HepG2 (cell line): ENCODE measurements around the gene AP3B2. TPM values are rescaled to one million over a fixed set of nuclear protein-coding genes. Genes with fewer than 3 reads are reported as not detected.

ENCODE experiments used
- ATAC-seq: fragments of 200-7000 bp; cut with Tn5 transposase; 3 replicates; pipeline ENCODE4 v1.9.1; 2020; ENCODE audit warnings: mild to moderate bottlenecking, moderate library complexity
- BruUV-seq: library from RNA; stranded (reverse); fragments of 400-500 nt; replicated peaks from 2 replicates; lab custom pipeline; 2021; lab: Mats Ljungman, UMichigan
- CTCF ChIA-PET: fragments of 300-600 bp; formaldehyde crosslinking; extraction: SDS; loops from one replicate; lab custom pipeline; 2021; ENCODE audit warnings: low total read pairs, inconsistent platforms, low intra/inter-chr PET ratio; lab: Yijun Ruan, JAX
- POLR2A ChIA-PET: fragments of 350-600 bp; sonication (Branson Sonifier 250); formaldehyde crosslinking; loops from one replicate; lab custom pipeline; 2020; ENCODE audit warnings: antibody characterized with exemption, inconsistent platforms; lab: Yijun Ruan, JAX
- DNase-seq: peaks from one replicate; pipeline ENCODE4 v3.0.0-alpha.2; 2015; ENCODE audit warnings: low spot score
- FAIRE-seq: peaks from 3 replicates; lab custom pipeline; 2011; peaks lifted over from hg19 to GRCh38; lab: Jason Lieb, UNC
- H2AFZ ChIP-seq: one replicate; pipeline ENCODE4 v1.6.1; 2011; ENCODE audit warnings: low read length, inconsistent platforms
- H3K27ac ChIP-seq: fragments of 300-600 bp; 3 replicates; pipeline ENCODE4 v1.8.0; 2011; ENCODE audit warnings: mixed run types, mild to moderate bottlenecking, mixed read lengths, low read length, inconsistent platforms; ENCODE audit not compliant: insufficient read depth; ENCODE audit errors: extremely low read length
- H3K27me3 ChIP-seq, 2 experiments: fragments of 200-600 bp in 1 of 2; 2 replicates in 1 of 2; 3 replicates in 1 of 2; pipeline versions ENCODE4 v1.6.0 to v1.8.0; 2011; ENCODE audit warnings: low read length in 2 of 2, mild to moderate bottlenecking in 2 of 2, moderate library complexity in 2 of 2, inconsistent platforms in 1 of 2; ENCODE audit not compliant: insufficient read depth in 2 of 2, control insufficient read depth in 1 of 2
- H3K36me3 ChIP-seq, 2 experiments: fragments of 200-600 bp in 1 of 2; replicated peaks in 1 of 2; 2 replicates in 1 of 2; 3 replicates in 1 of 2; pipeline versions ENCODE4 v1.5.1 to v1.8.0; 2011; ENCODE audit warnings: low read length in 2 of 2, inconsistent platforms in 1 of 2; ENCODE audit not compliant: insufficient read depth in 2 of 2, control insufficient read depth in 1 of 2
- H3K4me1 ChIP-seq: 2 replicates; pipeline ENCODE4 v1.5.1; 2012; ENCODE audit warnings: low read length, inconsistent platforms; ENCODE audit not compliant: insufficient read depth
- H3K4me2 ChIP-seq: 2 replicates; pipeline ENCODE4 v1.6.0; 2011; ENCODE audit warnings: low read depth, low read length, inconsistent platforms
- H3K4me3 ChIP-seq, 3 experiments: fragments of 200-600 bp in 1 of 3; sonication (generic), shearing (Covaris generic) in 1 of 3; replicated peaks in 1 of 3; 2 replicates each; pipeline ENCODE4 v1.5.1; 2011 to 2016; ENCODE audit warnings: low read length in 3 of 3, inconsistent platforms in 2 of 3, low read depth in 2 of 3, mild to moderate bottlenecking in 2 of 3, control low read depth in 1 of 3, mixed read lengths in 1 of 3; ENCODE audit not compliant: insufficient read depth in 1 of 3
- H3K79me2 ChIP-seq: one replicate; pipeline ENCODE4 v1.6.1; 2011; ENCODE audit warnings: low read length, inconsistent platforms; ENCODE audit not compliant: insufficient read depth
- H3K9ac ChIP-seq: 2 replicates; pipeline ENCODE4 v1.6.0; 2011; ENCODE audit warnings: mild to moderate bottlenecking, low read depth, low read length, inconsistent platforms; ENCODE audit not compliant: insufficient read depth
- H3K9me3 ChIP-seq: 2 replicates; pipeline ENCODE4 v1.5.1; 2012; ENCODE audit warnings: mild to moderate bottlenecking, low read length
- H4K20me1 ChIP-seq: 2 replicates; pipeline ENCODE4 v1.6.0; 2011; ENCODE audit warnings: inconsistent platforms, mild to moderate bottlenecking, low read length, moderate library complexity; ENCODE audit not compliant: insufficient read depth
- FOXA1 ChIP-seq, 2 experiments: fragments of 450-650 bp in 1 of 2; sonication (generic) in 1 of 2; formaldehyde crosslinking in 1 of 2; IDR thresholded peaks; 2 replicates each; pipeline versions ENCODE4 v1.4.0 to v1.6.1; 2016 to 2020; ENCODE audit warnings: missing genetic modification reagents in 1 of 2
- NCOA2 ChIP-seq: sonication (generic); formaldehyde crosslinking; IDR thresholded peaks from 2 replicates; pipeline ENCODE4 v1.8.0; 2022; ENCODE audit warnings: inconsistent platforms
- PHF8 ChIP-seq: sonication (generic); formaldehyde crosslinking; IDR thresholded peaks from 2 replicates; pipeline ENCODE4 v1.5.0; 2020; ENCODE audit warnings: missing genetic modification reagents
- ZBTB7A ChIP-seq: sonication (generic); formaldehyde crosslinking; IDR thresholded peaks from 2 replicates; pipeline ENCODE4 v1.8.0; 2022; ENCODE audit warnings: mild to moderate bottlenecking, missing genetic modification reagents
- ZKSCAN1 ChIP-seq: fragments of 150-350 bp; IDR thresholded peaks from 2 replicates; pipeline ENCODE4 v1.6.1; 2014; ENCODE audit warnings: low read length
- ZNF350 ChIP-seq: sonication (generic); formaldehyde crosslinking; IDR thresholded peaks from 2 replicates; pipeline ENCODE4 v1.4.0; 2020; ENCODE audit warnings: mild to moderate bottlenecking, low read depth, missing genetic modification reagents, borderline replicate concordance
- ZNF616 ChIP-seq: sonication (generic); formaldehyde crosslinking; IDR thresholded peaks from 2 replicates; pipeline ENCODE4 v1.5.0; 2020; ENCODE audit warnings: low read depth, mild to moderate bottlenecking, missing genetic modification reagents
- ZNF839 ChIP-seq: sonication (generic); formaldehyde crosslinking; IDR thresholded peaks from 2 replicates; pipeline ENCODE4 v1.4.0; 2020; ENCODE audit warnings: missing genetic modification reagents, mild to moderate bottlenecking, borderline replicate concordance
- whole genome bisulfite sequencing: methylation state at CpG from one replicate; pipeline ENCODE4 v1.1.6; 2017; ENCODE audit warnings: low lambda C conversion rate; 5-methylcytosine and 5-hydroxymethylcytosine counted together
- in situ Hi-C: cut with HindIII; loops from 2 replicates; pipeline ENCODE4 v1.10.0; 2017; ENCODE audit warnings: low pct_unique_long_range_greater_than_20kb; ENCODE audit not compliant: extremely low pct_ligation_motif_present
- intact Hi-C: fragments of 100-400 bp; cut with micrococcal nuclease; formaldehyde crosslinking; loops from one replicate; pipeline ENCODE4 v1.10.0; 2022; ENCODE audit not compliant: unreplicated experiment
- polyA plus RNA-seq, 8 experiments: library from polyadenylated mRNA; depleted of rRNA in 3 of 8; stranded (reverse) in 7 of 8; unstranded in 1 of 8; fragments of >200 nt; fragmentation: Illumina TruSeq in 4 of 8; extraction: Trizol in 4 of 8; gene quantifications; 2 replicates each; pipeline versions ENCODE4 v1.2.1 to v1.2.3, GENCODE V29; 2011 to 2016; ENCODE audit warnings: low read depth in 4 of 8, missing spikeins in 1 of 8, mixed read lengths in 1 of 8; ENCODE audit not compliant: insufficient read depth in 1 of 8
- total RNA-seq, 5 experiments: library from RNA; depleted of rRNA; stranded (reverse); fragments of >200 nt; fragmentation: Illumina TruSeq; extraction: Trizol; gene quantifications; 2 replicates each; pipeline ENCODE4 v1.2.3, GENCODE V29; 2016; ENCODE audit warnings: low read depth in 1 of 5
- TF ChIP-seq, protein P1 (sequence below): sonication (generic); formaldehyde crosslinking; IDR thresholded peaks from 2 replicates; pipeline ENCODE4 v1.8.1; 2022; ENCODE audit warnings: low read depth, mild to moderate bottlenecking, missing genetic modification reagents
- TF ChIP-seq, protein P2 (sequence below): sonication (generic); formaldehyde crosslinking; IDR thresholded peaks from 2 replicates; pipeline ENCODE4 v1.9.0; 2022; ENCODE audit warnings: low read depth, missing genetic modification reagents
- TF ChIP-seq, protein P3 (sequence below): sonication (generic); formaldehyde crosslinking; IDR thresholded peaks from 2 replicates; pipeline ENCODE4 v1.5.0; 2020; ENCODE audit warnings: missing genetic modification reagents

AP3B2 gene
- total and polyA plus RNA-seq, 2 of the 13 experiments (the other 11 are each of a cell fraction or from before 2014, with no cell fraction given), result not detected

DNA sequence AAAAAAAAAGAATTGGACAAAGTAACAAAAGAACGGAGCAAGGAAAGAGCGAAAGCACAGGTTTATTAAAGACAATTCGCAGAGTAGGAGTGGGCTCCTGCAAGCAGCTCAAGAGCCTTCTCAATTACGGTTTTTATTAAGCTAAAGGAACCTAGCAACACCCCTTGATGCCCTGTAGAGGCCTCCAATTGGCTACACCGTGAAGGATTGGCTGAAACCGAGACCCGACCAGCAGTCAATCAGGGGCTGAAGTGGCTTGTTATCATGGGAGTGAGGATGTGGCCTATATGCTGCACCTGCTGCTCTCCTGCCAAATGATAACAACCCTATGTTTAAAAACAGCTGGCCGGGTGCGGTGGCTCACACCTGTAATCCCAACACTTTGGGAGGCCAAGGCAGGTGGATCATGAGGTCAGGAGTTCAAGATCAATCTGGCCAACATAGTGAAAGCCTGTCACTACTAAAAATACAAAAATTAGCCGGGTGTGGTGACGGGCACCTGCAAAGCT lies 20.4 kb upstream of the AP3B2 start:
- POLR2A ChIA-PET, result interaction anchor here (1.6 kb wide), 1 partner anchor 20 kb away, joined by 3 read pairs; no protein-coding TSS in a partner anchor
- ATAC-seq, result no peak

DNA sequence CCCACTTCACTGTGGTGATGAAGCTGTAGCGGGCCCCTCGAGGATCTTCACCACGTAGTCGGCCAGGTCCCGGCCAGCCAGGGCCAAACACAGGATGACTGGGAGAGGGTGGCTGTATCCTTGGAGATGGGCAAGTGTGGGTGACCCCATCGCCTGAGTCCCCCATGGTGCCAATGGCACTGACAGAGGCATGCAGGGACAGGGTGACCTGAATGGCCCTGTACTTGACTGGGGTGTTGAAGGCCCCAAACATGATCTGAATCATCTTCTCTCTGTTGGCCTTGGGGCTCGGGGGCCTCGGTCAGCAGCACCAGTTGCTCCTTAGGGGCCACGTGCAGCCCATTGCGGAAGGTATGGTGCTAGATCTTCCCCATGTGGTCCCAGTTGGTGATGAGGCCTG lies 17.1 kb upstream of the AP3B2 start:
- intact Hi-C loops (no loop called here), in situ Hi-C loops (no loop called here)
- Histone ChIP-seq H4K20me1 (no peaks in the 10 kb centered on the region), H3K36me3 (no peaks in the 10 kb centered on the region), H3K79me2 (no peaks in the 10 kb centered on the region), H3K4me3 (no peak overlapping the region), H3K4me2 (no peak overlapping the region), H3K27me3 (peaks cover 0 to 4% of the 10 kb centered on the region in 2 experiments; a peak in 1 of 5 replicates), H3K9me3 (no peaks in the 10 kb centered on the region), H3K27ac (no peak overlapping the region), H3K4me1 (no peaks in the 10 kb centered on the region), H2AFZ (no peak overlapping the region), H3K9ac (no peak overlapping the region)
- ChIA-PET POLR2A (no interaction called here), CTCF (no interaction called here)
- no peak for FAIRE-seq
- no peak for ATAC-seq
- TF ChIP-seq ZKSCAN1 (no peak), ZNF616 (CRISPR knock-in tag) (no peak)
- TF ChIP-seq, protein P1, sequence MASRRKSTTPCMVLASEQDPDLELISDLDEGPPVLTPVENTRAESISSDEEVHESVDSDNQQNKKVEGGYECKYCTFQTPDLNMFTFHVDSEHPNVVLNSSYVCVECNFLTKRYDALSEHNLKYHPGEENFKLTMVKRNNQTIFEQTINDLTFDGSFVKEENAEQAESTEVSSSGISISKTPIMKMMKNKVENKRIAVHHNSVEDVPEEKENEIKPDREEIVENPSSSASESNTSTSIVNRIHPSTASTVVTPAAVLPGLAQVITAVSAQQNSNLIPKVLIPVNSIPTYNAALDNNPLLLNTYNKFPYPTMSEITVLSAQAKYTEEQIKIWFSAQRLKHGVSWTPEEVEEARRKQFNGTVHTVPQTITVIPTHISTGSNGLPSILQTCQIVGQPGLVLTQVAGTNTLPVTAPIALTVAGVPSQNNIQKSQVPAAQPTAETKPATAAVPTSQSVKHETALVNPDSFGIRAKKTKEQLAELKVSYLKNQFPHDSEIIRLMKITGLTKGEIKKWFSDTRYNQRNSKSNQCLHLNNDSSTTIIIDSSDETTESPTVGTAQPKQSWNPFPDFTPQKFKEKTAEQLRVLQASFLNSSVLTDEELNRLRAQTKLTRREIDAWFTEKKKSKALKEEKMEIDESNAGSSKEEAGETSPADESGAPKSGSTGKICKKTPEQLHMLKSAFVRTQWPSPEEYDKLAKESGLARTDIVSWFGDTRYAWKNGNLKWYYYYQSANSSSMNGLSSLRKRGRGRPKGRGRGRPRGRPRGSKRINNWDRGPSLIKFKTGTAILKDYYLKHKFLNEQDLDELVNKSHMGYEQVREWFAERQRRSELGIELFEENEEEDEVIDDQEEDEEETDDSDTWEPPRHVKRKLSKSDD (CRISPR knock-in tag), result no peak
- TF ChIP-seq, protein P2, sequence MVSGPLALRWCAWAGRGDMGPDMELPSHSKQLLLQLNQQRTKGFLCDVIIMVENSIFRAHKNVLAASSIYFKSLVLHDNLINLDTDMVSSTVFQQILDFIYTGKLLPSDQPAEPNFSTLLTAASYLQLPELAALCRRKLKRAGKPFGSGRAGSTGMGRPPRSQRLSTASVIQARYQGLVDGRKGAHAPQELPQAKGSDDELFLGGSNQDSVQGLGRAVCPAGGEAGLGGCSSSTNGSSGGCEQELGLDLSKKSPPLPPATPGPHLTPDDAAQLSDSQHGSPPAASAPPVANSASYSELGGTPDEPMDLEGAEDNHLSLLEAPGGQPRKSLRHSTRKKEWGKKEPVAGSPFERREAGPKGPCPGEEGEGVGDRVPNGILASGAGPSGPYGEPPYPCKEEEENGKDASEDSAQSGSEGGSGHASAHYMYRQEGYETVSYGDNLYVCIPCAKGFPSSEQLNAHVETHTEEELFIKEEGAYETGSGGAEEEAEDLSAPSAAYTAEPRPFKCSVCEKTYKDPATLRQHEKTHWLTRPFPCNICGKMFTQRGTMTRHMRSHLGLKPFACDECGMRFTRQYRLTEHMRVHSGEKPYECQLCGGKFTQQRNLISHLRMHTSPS (CRISPR knock-in tag), result no peak
- WGBS, result no CpG with 5 or more reads among the region's 10 CpGs
- no peak for DNase-seq
- no TSS peak for BruUV-seq

More for the DNA sequence above, 20.4 kb upstream of the AP3B2 start:
- Histone ChIP-seq H2AFZ (no peak overlapping the region), H3K4me1 (no peaks in the 10 kb centered on the region), H3K4me2 (no peak overlapping the region), H3K79me2 (no peaks in the 10 kb centered on the region), H3K9ac (no peak overlapping the region), H4K20me1 (no peaks in the 10 kb centered on the region), H3K36me3 (no peaks in the 10 kb centered on the region), H3K4me3 (no peak overlapping the region), H3K27me3 (peaks cover 0 to 4% of the 10 kb centered on the region in 2 experiments; a peak in 1 of 5 replicates), H3K9me3 (no peaks in the 10 kb centered on the region), H3K27ac (no peak overlapping the region)
- in situ Hi-C loops, result no loop called here
- no TSS peak for BruUV-seq
- no peak for TF ChIP-seq ZNF350 (CRISPR knock-in tag)
- no peak for TF ChIP-seq ZNF839 (CRISPR knock-in tag)
- TF ChIP-seq NCOA2 (CRISPR knock-in tag), result no peak
- no peak for TF ChIP-seq PHF8 (CRISPR knock-in tag)
- TF ChIP-seq, protein P3, sequence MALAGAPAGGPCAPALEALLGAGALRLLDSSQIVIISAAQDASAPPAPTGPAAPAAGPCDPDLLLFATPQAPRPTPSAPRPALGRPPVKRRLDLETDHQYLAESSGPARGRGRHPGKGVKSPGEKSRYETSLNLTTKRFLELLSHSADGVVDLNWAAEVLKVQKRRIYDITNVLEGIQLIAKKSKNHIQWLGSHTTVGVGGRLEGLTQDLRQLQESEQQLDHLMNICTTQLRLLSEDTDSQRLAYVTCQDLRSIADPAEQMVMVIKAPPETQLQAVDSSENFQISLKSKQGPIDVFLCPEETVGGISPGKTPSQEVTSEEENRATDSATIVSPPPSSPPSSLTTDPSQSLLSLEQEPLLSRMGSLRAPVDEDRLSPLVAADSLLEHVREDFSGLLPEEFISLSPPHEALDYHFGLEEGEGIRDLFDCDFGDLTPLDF, result no peak
- no peak for TF ChIP-seq FOXA1 (IDR thresholded peaks at IDR 0.05)
- no peak for TF ChIP-seq FOXA1 (CRISPR knock-in tag; IDR thresholded peaks at IDR 0.05)
- TF ChIP-seq ZBTB7A (CRISPR knock-in tag), result no peak
- CTCF ChIA-PET, result no interaction called here
- DNase-seq (no peak), FAIRE-seq (no peak)
- intact Hi-C loops, result no loop called here
- 72% methylated on average over 9 of the region's 11 CpGs for WGBS
